Myocyte (in vitro differentiated cells): ENCODE measurements around the gene KSR1. TPM values are rescaled to one million over a fixed set of nuclear protein-coding genes. Genes with fewer than 3 reads are reported as not detected.

Experiments
- DNase-seq: peaks from one replicate; pipeline ENCODE4 v3.0.0-alpha.2; 2012; ENCODE audit warnings: low read depth
- total RNA-seq: library from RNA; depleted of rRNA; stranded (reverse); fragments of >200 nt; gene quantifications from 2 replicates; pipeline ENCODE4 v1.2.3, GENCODE V29; 2014

KSR1 gene
- total RNA-seq, 1 donor from 2014 or later: 11.7 TPM

- no peak for DNase-seq
Observed at GRCh38 chr17:27567563-27567859, 111.3 kb downstream of the KSR1 start.

GRCh38 chr17:27568216-27568615 lies 112.0 kb downstream of the KSR1 start:
- DNase-seq: no peak

DNA sequence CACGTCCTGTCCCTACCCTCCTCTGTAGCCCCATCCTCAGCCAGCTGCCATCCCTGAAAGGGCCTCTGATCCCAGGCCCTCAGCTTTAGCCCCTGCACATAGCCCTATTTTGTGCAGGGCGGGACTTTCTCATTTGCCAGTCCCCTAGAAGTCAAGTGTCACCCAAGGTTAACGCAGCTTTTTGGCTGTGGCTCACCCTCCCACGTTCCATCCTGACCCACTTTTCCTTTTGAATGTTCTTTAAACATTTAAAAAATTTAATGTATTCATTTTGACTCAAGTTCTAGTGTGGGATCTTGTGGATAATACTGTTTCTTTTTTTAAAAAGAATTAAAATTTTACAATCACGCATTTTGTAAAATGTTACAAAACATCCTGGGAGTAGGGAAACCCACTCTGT lies 112.6 kb downstream of the KSR1 start:
- no peak for DNase-seq

GRCh38 chr17:27569257-27569722 lies 113.0 kb downstream of the KSR1 start:
- no peak for DNase-seq

DNA sequence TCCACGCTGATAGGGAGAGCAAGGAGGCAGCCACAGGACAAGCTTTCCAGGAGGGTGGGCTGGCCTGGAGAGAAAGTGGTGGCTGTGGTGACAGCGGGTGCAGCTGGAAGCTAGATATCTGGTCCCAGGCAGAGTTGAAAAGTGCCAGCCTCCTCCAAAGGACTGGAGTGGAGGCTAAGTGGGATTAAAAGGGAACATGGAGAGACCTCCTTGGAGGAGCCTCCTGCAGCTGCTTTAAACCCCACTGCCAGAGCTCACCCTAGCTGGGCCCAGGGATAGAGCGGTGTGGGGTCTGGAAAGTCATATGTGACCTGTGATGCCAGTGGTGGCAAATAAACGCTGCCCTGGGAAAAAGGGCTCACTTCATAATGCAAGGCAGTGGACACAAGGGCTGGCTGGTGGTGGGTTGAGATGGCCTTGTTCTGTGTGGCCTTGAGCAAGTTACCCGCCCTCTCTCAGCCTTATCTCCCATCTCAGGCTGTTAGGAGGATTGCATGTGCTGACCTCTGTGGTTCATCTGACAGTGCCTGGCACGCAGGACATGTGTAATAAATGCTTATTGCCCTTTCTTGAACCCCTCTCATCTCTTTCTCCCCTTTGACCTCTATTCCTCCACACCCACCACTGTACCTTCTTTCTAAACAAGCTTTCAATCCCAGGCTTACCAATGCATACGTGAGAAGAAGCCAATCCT lies 113.8 kb downstream of the KSR1 start:
- DNase-seq: no peak

DNA sequence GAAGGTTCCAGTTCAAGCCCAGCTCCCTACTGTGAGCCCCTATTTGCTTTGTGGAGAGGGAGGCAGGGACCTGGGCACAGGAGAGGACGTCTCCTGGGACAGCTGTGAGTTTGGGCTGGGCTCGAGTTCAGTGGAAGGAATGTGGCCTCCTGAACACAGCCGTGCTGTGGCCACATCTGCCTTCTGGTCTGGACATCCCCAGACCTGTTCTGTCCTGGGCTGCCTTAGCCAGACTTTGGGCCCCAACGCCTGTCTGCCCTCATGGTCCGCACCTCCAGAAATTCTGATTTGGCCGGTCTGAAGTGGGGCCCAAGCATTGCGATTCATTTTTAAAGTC lies 114.3 kb downstream of the KSR1 start:
- DNase-seq: no peak

- DNase-seq: peak; percentile 67
Observed at GRCh38 chr17:27571563-27572352, 115.5 kb downstream of the KSR1 start.

DNA sequence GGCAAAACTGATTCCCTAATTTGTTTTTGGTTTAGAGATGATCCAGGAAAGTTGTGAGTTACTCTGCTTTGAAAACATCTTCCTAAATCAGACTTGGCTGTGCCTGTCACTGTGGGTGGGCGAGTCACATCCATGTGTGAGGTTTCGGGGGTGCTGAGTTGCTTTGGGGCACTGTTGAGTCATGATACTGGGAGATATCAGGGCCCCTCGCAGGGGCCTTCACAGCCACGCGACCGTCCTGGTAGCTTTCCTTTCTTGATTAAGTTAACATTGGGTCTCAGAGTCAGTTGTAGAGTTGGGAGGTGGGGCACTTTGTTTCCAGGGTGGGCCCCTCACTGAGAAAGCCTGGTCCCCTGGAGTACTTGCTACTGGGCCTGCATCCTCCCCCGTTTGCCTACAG lies 116.4 kb downstream of the KSR1 start:
- no peak for DNase-seq

DNA sequence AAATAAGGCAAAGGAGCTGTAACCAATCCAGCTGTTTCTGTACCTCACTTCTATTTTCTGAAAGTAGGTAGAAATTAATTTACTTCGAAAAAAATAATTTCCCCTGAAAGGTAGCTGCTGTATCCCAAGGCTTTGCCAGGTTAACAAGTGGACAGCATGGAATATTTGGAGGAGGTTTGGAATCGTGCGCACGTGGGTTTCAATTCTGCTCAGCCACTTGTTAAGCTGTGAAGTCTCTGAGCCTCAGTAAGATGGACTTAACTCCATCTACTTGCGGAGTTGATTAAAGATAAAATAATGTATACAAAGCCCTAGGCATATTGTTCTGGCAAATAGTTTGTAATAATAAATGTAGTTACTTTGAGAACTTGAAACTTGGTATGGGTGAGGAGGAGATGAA lies 117.3 kb downstream of the KSR1 start:
- no peak for DNase-seq

GRCh38 chr17:27573971-27574525 lies 117.8 kb downstream of the KSR1 start:
- DNase-seq: peak; percentile 53

DNA sequence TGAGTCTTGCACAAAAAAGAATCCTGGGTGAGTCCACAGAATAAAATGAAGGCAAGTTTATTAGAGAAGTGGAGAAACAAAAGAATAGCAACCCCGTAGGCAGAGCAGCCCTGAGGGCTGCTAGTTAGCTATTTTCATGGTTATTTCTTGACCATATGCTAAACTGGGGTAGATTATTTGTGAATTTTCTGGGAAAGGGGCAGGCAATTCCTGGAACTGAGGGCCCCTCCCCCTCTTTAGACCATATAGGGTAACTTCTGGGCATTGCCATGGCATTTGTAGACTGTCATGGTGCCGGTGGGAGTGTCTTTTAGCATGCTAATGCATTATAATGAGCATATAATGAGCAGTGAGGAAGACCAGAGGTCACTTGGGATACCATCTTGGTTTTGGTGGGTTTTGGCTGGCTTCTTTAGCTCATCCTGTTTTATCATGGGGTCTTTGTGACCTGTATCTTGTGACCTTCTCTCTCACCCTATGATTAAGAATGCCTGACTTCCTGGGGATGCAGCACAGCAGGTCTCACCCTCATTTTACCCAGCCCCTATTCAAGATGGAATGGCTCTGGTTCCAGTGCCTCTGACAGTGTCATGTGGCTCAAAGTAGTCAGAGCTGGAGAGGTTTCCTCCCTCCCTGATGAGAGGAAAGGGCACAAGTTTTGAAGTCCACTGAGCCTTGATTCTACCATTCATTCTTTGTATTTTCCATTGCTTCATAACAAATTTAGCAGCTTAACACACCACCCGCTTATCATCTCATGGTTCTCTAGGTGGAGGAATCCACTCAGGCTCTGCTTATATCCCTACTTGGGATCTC lies 119.1 kb downstream of the KSR1 start:
- no peak for DNase-seq

GRCh38 chr17:27575912-27576252 lies 119.6 kb downstream of the KSR1 start:
- DNase-seq: no peak

- no peak for DNase-seq
Observed at GRCh38 chr17:27576477-27577083, 120.3 kb downstream of the KSR1 start.

DNA sequence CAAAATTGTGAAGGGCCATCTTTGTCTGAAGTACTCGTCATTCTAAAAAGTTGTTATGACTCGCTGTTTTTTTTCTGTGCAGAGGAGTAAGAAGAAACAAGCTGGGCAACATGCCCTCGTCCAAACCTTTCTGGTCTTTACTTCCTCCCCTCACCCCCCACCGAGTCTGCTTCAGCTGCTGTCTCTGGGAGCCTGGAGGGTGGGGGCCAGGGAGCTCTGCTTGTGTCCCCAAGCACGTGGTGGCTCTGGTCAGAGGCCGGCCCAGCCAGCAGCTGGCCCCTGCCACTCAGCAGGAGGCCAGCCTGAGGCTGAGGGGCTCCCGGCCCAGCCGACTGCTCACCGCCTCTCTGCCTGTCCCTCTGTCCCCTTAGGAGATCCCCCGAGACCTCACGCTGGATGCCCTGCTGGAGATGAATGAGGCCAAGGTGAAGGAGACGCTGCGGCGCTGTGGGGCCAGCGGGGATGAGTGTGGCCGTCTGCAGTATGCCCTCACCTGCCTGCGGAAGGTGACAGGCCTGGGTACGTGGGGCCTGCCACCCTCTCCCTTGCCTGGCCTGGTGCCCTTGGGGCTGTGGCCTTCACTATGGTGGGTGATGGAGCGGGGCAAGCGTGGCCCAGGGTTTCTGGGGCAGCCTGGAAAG lies 121.0 kb downstream of the KSR1 start:
- DNase-seq: peak; percentile 97

DNA sequence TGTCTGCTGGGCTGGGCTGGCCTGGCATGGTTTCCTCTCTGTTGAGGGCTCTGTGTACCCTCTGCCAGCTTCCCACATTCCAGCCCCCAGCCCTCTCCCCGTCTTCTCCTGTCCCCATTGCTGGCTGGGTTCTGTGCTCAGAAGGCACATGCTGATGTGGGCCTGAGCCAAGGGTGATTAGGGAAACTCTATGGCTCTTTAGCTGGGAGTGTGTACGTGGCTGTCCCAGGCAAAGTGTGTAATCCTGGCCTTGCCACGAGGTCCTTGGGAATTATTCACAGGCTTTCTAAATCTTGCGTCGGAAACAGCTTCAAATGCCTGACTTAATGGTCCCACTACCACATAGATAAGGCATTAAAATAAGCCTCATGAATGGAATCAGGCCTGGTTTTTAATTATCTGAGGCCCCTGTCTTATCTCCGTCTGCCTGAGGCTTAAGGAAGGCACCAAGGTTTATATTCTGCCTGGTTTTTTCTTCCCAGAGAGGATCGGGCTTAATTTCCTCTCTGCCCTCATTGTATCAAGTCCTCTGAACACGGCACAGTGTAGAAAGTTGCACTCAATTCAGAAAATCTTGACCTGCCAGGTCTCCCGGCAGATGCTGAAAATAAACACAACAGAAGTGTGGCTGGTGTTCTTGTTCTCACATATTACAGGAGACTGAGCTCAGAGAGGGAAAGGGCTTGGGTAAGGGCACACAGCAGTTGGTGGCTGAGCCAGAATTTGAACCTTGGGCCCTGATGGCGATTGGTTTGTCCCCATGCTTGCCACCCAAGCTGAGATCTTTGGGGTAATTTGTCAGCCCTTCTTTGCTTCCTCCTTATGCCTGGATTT lies 121.9 kb downstream of the KSR1 start:
- DNase-seq: peak; percentile 64

DNA sequence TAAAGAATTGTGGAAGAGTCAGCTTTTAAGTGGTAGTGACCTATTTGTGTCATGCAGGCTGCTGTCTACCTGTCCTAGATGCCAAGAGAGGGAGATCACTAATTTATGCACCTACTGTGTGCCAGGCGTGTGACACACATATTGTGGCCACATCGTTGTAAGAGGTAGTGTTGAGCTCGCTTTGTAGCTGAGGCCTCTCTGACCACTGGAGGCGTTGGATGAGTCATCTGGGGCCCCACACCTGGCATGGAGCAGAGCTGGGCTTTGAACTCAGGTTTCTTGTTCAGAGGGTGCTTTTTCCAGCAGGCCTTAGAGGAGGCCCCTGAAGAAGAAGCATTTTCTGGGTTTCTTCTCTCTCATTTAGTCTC lies 122.5 kb downstream of the KSR1 start:
- DNase-seq: no peak

DNA sequence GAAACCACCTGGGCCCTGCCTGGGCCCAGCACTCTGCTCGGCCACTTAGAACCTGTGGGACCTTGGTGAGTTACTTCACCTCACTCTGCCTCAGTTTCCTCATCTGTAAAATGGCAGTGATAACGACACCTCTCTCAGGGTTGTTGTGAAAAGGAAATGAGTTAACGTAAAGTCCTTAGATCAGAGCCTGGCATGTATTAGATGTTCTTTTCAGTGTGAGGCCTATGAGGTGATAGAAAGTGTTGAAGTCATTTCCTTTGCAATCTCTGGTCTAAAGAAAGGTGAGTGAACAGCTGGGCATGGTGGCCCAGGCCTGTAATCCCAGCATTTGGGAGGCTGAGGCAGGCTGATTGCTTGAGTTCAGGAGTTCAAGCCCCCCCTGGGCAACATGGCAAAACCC lies 123.1 kb downstream of the KSR1 start:
- DNase-seq: no peak

GRCh38 chr17:27579897-27580321 lies 123.7 kb downstream of the KSR1 start:
- DNase-seq: no peak

DNA sequence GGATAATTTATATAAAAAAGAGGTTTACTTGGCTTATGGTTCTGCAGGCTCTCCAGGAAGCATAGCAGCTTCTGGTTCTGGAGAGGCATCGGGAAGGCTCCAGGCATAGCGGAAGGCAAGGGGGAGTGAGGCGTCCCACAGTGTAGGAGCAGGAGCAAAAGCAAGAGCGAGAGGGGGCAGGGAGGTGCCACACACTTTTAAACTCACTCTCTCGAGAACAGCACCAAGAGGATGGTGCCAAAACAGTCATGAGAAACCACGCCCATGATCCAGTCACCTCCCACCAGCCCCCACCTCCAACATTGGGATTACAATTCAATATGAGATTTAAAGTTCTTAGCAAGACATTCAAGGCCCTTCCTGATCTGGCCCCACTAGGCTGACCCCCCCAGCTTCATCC lies 124.8 kb downstream of the KSR1 start:
- no peak for DNase-seq

- no peak for DNase-seq
Observed at GRCh38 chr17:27582696-27583095, 126.4 kb downstream of the KSR1 start.
